ENCODE data around the gene TPSD1. TPM values are rescaled to one million over a fixed set of nuclear protein-coding genes. Genes with fewer than 3 reads are reported as not detected.
A peak's percentile ranks its signal among the peaks of the same experiment; 100 is the strongest.

Gene TPSD1
- total RNA-seq, 1 donor from 2014 or later = not detected

DNA sequence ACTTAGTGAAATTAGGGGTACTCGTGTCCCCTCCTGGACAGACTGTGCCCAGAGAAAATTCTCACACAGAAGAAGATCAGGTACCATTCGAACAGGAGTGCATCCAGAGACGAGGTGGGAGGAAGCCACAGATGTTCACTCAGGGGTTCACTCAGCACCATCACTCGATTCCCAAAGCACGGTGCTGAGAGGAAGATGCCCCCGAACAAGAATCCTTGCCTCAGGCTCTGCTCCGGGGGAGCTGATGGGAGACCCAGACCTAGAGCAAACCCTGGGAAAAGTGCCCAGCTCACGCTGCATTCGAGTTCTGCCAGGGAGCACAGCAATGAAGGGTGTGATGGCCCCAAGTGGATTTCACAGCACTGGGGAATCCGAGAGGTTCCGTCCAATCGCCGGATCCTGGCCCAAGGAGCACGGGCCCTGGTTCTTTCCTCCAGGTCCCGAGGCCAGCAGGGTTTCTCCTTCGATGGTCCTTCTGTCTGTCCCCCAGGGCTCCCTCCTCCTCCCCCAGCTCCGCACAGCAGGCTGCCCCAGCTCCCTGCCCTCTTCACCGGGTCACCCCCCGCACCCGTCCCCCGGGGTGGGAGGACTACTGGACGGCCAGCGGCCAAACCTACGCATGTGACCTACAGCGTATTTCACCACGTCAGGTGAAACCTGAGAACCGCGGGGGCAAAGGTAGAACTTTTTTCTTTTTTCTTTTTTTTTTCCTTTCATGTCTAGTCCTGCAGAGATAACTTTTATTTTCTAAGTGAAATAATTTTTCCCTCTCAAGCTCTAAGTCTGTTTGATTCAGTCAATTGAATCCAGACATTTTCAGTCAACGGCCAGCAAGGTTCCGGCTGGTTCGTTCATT, 43.4 kb downstream of the TPSD1 start:
- DNase-seq (no peak), ATAC-seq (ENCODE audit: low read depth) (no peak)
- TF ChIP-seq, protein P1, sequence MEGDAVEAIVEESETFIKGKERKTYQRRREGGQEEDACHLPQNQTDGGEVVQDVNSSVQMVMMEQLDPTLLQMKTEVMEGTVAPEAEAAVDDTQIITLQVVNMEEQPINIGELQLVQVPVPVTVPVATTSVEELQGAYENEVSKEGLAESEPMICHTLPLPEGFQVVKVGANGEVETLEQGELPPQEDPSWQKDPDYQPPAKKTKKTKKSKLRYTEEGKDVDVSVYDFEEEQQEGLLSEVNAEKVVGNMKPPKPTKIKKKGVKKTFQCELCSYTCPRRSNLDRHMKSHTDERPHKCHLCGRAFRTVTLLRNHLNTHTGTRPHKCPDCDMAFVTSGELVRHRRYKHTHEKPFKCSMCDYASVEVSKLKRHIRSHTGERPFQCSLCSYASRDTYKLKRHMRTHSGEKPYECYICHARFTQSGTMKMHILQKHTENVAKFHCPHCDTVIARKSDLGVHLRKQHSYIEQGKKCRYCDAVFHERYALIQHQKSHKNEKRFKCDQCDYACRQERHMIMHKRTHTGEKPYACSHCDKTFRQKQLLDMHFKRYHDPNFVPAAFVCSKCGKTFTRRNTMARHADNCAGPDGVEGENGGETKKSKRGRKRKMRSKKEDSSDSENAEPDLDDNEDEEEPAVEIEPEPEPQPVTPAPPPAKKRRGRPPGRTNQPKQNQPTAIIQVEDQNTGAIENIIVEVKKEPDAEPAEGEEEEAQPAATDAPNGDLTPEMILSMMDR (IDR thresholded peaks at IDR 0.05) = no peak
- ChIA-PET CTCF (interaction anchor here (1.0 kb wide), 1 partner anchor 64 kb away, joined by 3 read pairs; no protein-coding TSS in a partner anchor), POLR2A (interaction anchor here (1.1 kb wide), 1 partner anchor 12 kb away, joined by 3 read pairs; no protein-coding TSS in a partner anchor)
- intact Hi-C loops (cut with micrococcal nuclease) = no loop called here
- Mint-ChIP-seq H3K27me3 (peaks cover 9% of the 10 kb centered on the region), H3K27ac (no peak overlapping the region), H3K4me3 (no peak overlapping the region), H3K4me1 (peaks cover 44% of the 10 kb centered on the region), H3K9me3 (no peaks in the 10 kb centered on the region), H3K36me3 (ENCODE audit: low read depth) (no peaks in the 10 kb centered on the region)

DNA sequence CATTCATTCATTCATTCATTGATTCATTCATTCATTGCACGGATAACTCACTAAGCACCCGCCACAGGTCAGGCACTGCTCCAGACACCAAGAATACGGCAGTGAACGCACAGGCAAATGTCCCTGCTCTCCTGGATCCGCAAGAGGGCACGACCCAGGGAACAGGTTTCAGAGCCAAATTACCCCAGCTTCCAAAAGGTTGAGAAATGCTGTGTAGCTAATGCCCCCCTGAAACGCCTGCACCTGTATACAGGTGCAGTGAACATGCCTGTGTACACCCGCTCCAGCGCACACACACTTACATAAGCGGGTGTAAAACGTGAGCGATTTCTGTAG, 44.0 kb downstream of the TPSD1 start:
- Mint-ChIP-seq H3K36me3 (ENCODE audit: low read depth) (no peaks in the 10 kb centered on the region), H3K4me3 (no peak overlapping the region), H3K27ac (no peak overlapping the region), H3K9me3 (no peaks in the 10 kb centered on the region), H3K4me1 (peaks cover 46% of the 10 kb centered on the region), H3K27me3 (peaks cover 9% of the 10 kb centered on the region)
- no peak for DNase-seq
- intact Hi-C loops (cut with micrococcal nuclease) = no loop called here
- ChIA-PET CTCF (interaction anchor here (1.0 kb wide), 1 partner anchor 64 kb away, joined by 3 read pairs; no protein-coding TSS in a partner anchor), POLR2A (interaction anchor here (1.1 to 1.5 kb wide), 2 partner anchors 9 to 11 kb away, joined by 3 read pairs; partner anchors contain the start of gene UBE2I)
- TF ChIP-seq, protein P1 (IDR thresholded peaks at IDR 0.05) = no peak
- ATAC-seq (ENCODE audit: low read depth) = no peak

DNA sequence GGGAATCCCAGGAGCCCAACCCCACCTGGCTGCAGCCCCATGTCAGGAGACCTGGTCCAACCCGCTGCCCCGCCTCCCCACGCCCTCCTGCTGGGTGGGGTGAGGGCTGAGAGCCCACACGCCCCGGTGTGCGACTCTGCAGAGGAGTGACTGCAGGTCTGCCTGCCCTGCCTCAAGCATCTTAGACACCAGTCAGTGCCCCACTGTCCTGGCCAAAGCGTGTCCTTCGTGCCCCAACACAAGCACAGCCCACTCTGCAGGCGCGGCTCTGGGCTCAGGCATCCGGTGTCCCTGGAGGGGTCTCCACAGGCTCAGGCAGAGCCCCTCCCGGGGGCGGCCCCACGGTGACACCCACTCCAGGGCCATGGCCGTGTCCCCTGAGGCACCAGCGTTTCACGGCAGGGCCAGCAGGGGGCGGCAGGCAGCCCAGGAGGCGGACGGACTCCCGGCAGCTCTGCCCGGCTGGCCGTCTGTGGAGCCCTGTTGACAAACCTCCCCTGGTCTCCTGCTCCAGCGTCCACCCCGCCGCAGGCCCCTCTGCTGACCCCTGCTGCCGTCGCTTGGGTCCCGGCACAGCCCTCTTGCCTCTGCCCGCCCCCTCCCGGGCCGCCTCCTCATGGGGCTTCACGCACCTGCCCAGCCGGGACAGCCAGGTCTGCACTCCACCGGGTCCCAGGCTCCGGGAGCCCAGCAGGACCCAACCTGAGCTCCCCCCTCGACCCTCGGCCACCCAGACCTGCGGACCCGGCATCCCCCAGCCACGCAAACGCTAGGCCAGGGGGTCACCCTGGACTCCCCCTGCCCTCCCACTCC, 45.0 kb downstream of the TPSD1 start:
- no peak overlapping the region for H3K4me3 Mint-ChIP-seq
- no peak overlapping the region for H3K27ac Mint-ChIP-seq
- intact Hi-C loops (cut with micrococcal nuclease) = no loop called here

DNA sequence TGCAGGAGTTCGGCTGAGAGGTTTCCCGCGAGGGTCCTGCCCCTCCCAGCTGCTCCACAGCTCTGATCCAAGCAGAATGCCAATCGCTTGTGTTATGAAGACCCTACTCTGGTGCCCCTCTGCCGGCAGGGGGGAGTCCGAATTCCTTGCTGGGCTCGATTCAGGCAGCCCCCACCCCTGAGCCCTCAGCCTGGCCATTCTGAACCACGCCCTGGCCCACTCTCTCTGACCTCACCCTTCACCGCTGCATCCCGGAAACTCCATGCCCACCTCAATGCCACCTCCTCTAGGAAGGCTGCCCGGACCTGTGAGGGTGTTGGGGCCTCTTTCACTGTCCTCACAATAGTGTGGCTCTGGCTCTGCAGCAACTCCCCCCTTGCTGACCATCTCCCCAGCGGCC, 45.7 kb downstream of the TPSD1 start:
- Mint-ChIP-seq H3K27me3 (peaks cover 7% of the 10 kb centered on the region), H3K27ac (no peak overlapping the region), H3K9me3 (no peaks in the 10 kb centered on the region), H3K4me3 (no peak overlapping the region), H3K36me3 (ENCODE audit: low read depth) (no peaks in the 10 kb centered on the region), H3K4me1 (peaks cover 52% of the 10 kb centered on the region)
- DNase-seq = no peak
- no peak for ATAC-seq (ENCODE audit: low read depth)
- POLR2A ChIA-PET = interaction anchor here (0.5 to 1.5 kb wide), 3 partner anchors 7 to 410 kb away, joined by 3 to 5 read pairs (median 4); partner anchors contain the start of gene UBE2I
- intact Hi-C loops (cut with micrococcal nuclease) = no loop called here
- TF ChIP-seq, protein P1 (IDR thresholded peaks at IDR 0.05) = no peak
- CTCF ChIA-PET = interaction anchor here (0.7 to 1.7 kb wide), 4 partner anchors 8 to 198 kb away, joined by 3 to 5 read pairs (median 4); partner anchors contain the start of gene UBE2I

More for the DNA sequence above, 45.0 kb downstream of the TPSD1 start:
- Mint-ChIP-seq H3K36me3 (ENCODE audit: low read depth) (no peaks in the 10 kb centered on the region), H3K4me1 (peaks cover 50% of the 10 kb centered on the region), H3K27me3 (peaks cover 7% of the 10 kb centered on the region), H3K9me3 (no peaks in the 10 kb centered on the region)
- TF ChIP-seq, protein P1 (IDR thresholded peaks at IDR 0.05) = no peak
- peak; percentile 73 for ATAC-seq (ENCODE audit: low read depth)
- POLR2A ChIA-PET = interaction anchor here (0.5 to 1.5 kb wide), 4 partner anchors 8 to 411 kb away, joined by 3 to 5 read pairs (median 4); partner anchors contain the start of gene UBE2I
- DNase-seq = peak; percentile 83
- CTCF ChIA-PET = interaction anchor here (0.7 to 1.7 kb wide), 4 partner anchors 9 to 198 kb away, joined by 3 to 5 read pairs (median 4); partner anchors contain the start of gene UBE2I
